GDM1 (cell line): ENCODE measurements around the gene APOE.

Source experiments
- DNase-seq: peaks from one replicate; lab custom pipeline; 2025; lab: John Stamatoyannopoulos, UW

Gene APOE

GRCh38 chr19:44954649-44955504 is 49.3 kb downstream of the APOE start, which contains the start of gene CLPTM1:
Gene CLPTM1, plus strand, starts transcription at chr19:44955380. Its CDS starts 16 bp downstream, at chr19:44955396.
- peak; percentile 93 for DNase-seq

- no peak for DNase-seq
Observed at GRCh38 chr19:44955505-44956439, 50.2 kb downstream of the APOE start.

- no peak for DNase-seq
Observed at GRCh38 chr19:44957526-44957925, 51.9 kb downstream of the APOE start.

GRCh38 chr19:44958090-44958489 is 52.5 kb downstream of the APOE start:
- no peak for DNase-seq
